Stimulated activated CD4-positive, alpha-beta T cell treated with anti-CD3 and anti-CD28 coated beads, TNF-alpha, amount 100 ng/mL, for 1 hour (primary cell): Measurements from ENCODE around the gene PLN.

Experiments used
- DNase-seq, 3 donors: peaks; one replicate each; pipeline ENCODE4 v3.0.0-alpha.2; 2020; ENCODE audit warnings: low read depth in 3 of 3, low spot score in 1 of 3

Gene PLN

GRCh38 chr6:118548136-118548535 lies at the start of gene PLN:
PLN (plus strand) TSS chr6:118548296; CDS start chr6:118558922, 10,626 bp downstream.
- DNase-seq: no peak

GRCh38 chr6:118500130-118501015 lies 47.7 kb upstream of the PLN start:
- DNase-seq: no peak

- no peak for DNase-seq
Measured at GRCh38 chr6:118501099-118501498, 47.0 kb upstream of the PLN start.

- DNase-seq: no peak
Measured at GRCh38 chr6:118501765-118502164, 46.3 kb upstream of the PLN start.

GRCh38 chr6:118502169-118502568 lies 45.9 kb upstream of the PLN start:
- no peak for DNase-seq

GRCh38 chr6:118504611-118505010 lies 43.5 kb upstream of the PLN start:
- no peak for DNase-seq

GRCh38 chr6:118505656-118506055 lies 42.4 kb upstream of the PLN start:
- DNase-seq: no peak

GRCh38 chr6:118506071-118506638 lies 41.9 kb upstream of the PLN start:
- DNase-seq: no peak

GRCh38 chr6:118507636-118508035 lies 40.5 kb upstream of the PLN start:
- DNase-seq: no peak

GRCh38 chr6:118509009-118509617 lies 39.0 kb upstream of the PLN start:
- DNase-seq: no peak

GRCh38 chr6:118511930-118512715 lies 36.0 kb upstream of the PLN start:
- DNase-seq: no peak

- DNase-seq: no peak
Measured at GRCh38 chr6:118514689-118515088, 33.4 kb upstream of the PLN start.

GRCh38 chr6:118522422-118522821 lies 25.7 kb upstream of the PLN start:
- no peak for DNase-seq

GRCh38 chr6:118523216-118523615 lies 24.9 kb upstream of the PLN start:
- no peak for DNase-seq

- no peak for DNase-seq
Measured at GRCh38 chr6:118524686-118525085, 23.4 kb upstream of the PLN start.

GRCh38 chr6:118525913-118526780 lies 21.9 kb upstream of the PLN start:
- DNase-seq: no peak

- no peak for DNase-seq
Measured at GRCh38 chr6:118528129-118528528, 20.0 kb upstream of the PLN start.

GRCh38 chr6:118529756-118530155 lies 18.3 kb upstream of the PLN start:
- DNase-seq: no peak

- no peak for DNase-seq
Measured at GRCh38 chr6:118530942-118531341, 17.2 kb upstream of the PLN start.

- no peak for DNase-seq
Measured at GRCh38 chr6:118535176-118535844, 12.8 kb upstream of the PLN start.
